HEK293T (cell line): ENCODE measurements around the gene ZNF639.

Source experiments
- CTCF ChIA-PET: fragments of 350-600 bp; formaldehyde crosslinking; extraction: SDS; loops from one replicate; lab custom pipeline; 2021; ENCODE audit warnings: antibody characterized with exemption, inconsistent platforms; lab: Yijun Ruan, JAX
- POLR2A ChIA-PET: fragments of 350-600 bp; formaldehyde crosslinking; extraction: SDS; loops from one replicate; lab custom pipeline; 2020; ENCODE audit warnings: antibody characterized with exemption, inconsistent platforms; lab: Yijun Ruan, JAX
- DNase-seq: peaks from one replicate; pipeline ENCODE4 v3.0.0; 2012; ENCODE audit warnings: mixed read lengths; ENCODE audit errors: extremely low spot score
- ARNT ChIP-seq: fragments of 450-650 bp; IDR thresholded peaks from 2 replicates; pipeline ENCODE4 v1.6.1; 2017; ENCODE audit warnings: mild to moderate bottlenecking
- BHLHE40 ChIP-seq: fragments of 450-650 bp; IDR thresholded peaks from 2 replicates; pipeline ENCODE4 v1.6.1; 2016; ENCODE audit warnings: mild to moderate bottlenecking, moderate library complexity, borderline replicate concordance
- CTBP1 ChIP-seq: fragments of 450-650 bp; IDR thresholded peaks from 2 replicates; pipeline ENCODE4 v1.6.1; 2016; ENCODE audit warnings: borderline replicate concordance
- ELF4 ChIP-seq: fragments of 450-650 bp; IDR thresholded peaks from 2 replicates; pipeline ENCODE4 v1.6.1; 2017; ENCODE audit warnings: antibody characterized with exemption
- FOXA1 ChIP-seq: fragments of 450-650 bp; IDR thresholded peaks from 2 replicates; pipeline ENCODE4 v1.6.1; 2016; ENCODE audit warnings: mild to moderate bottlenecking
- FOXK2 ChIP-seq: fragments of 450-650 bp; IDR thresholded peaks from 2 replicates; pipeline ENCODE4 v1.6.1; 2016; ENCODE audit warnings: mild to moderate bottlenecking
- FOXM1 ChIP-seq: fragments of 450-650 bp; IDR thresholded peaks from 2 replicates; pipeline ENCODE4 v1.6.1; 2017; ENCODE audit warnings: mild to moderate bottlenecking, borderline replicate concordance
- L3MBTL2 ChIP-seq: fragments of 450-650 bp; conservative IDR thresholded peaks from 2 replicates; pipeline ENCODE4 v1.6.1; 2016; ENCODE audit warnings: mild to moderate bottlenecking
- LEF1 ChIP-seq: fragments of 450-650 bp; IDR thresholded peaks from 2 replicates; pipeline ENCODE4 v1.6.1; 2017; ENCODE audit warnings: mild to moderate bottlenecking, borderline replicate concordance
- NFRKB ChIP-seq: fragments of 450-650 bp; IDR thresholded peaks from 2 replicates; pipeline ENCODE4 v1.6.1; 2016; ENCODE audit warnings: mild to moderate bottlenecking, moderate library complexity
- SP1 ChIP-seq: fragments of 450-650 bp; IDR thresholded peaks from 2 replicates; pipeline ENCODE4 v1.6.1; 2017
- SUZ12 ChIP-seq: fragments of 450-650 bp; IDR thresholded peaks from 2 replicates; pipeline ENCODE4 v1.6.1; 2016; ENCODE audit warnings: mild to moderate bottlenecking
- TARDBP ChIP-seq: fragments of 450-650 bp; IDR thresholded peaks from 2 replicates; pipeline ENCODE4 v1.6.1; 2016
- ZNF384 ChIP-seq: fragments of 450-650 bp; IDR thresholded peaks from 2 replicates; pipeline ENCODE4 v1.6.1; 2016
- TF ChIP-seq, protein P1 (sequence below): fragments of 450-650 bp; IDR thresholded peaks from 2 replicates; pipeline ENCODE4 v1.6.1; 2016

The ZNF639 gene

DNA sequence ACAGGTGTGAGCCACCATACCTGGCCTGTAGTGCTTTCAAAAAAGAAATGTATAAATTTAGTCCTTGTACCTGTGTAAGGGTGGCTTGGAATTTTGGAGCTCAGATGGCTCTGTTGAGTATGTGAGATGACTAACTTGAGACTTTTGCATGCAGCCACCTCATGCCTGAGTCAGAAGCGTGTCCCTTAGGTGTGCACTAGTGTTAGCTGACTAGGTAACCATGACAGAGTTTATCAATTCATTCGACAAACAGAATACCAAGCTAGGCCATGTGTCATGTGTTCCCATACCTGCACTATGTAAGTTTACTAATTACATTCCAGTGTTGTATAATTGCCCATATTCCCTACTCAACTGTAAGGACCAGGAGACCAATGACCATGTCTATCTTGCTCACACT is 4.0 kb upstream of the ZNF639 start:
- POLR2A ChIA-PET: no interaction called here
- no peak for DNase-seq
- CTCF ChIA-PET: no interaction called here
- no peak for TF ChIP-seq L3MBTL2
- no peak for TF ChIP-seq SP1
- TF ChIP-seq ARNT: no peak
- TF ChIP-seq ELF4: no peak
- no peak for TF ChIP-seq NFRKB
- no peak for TF ChIP-seq TARDBP
- TF ChIP-seq FOXM1: no peak

DNA sequence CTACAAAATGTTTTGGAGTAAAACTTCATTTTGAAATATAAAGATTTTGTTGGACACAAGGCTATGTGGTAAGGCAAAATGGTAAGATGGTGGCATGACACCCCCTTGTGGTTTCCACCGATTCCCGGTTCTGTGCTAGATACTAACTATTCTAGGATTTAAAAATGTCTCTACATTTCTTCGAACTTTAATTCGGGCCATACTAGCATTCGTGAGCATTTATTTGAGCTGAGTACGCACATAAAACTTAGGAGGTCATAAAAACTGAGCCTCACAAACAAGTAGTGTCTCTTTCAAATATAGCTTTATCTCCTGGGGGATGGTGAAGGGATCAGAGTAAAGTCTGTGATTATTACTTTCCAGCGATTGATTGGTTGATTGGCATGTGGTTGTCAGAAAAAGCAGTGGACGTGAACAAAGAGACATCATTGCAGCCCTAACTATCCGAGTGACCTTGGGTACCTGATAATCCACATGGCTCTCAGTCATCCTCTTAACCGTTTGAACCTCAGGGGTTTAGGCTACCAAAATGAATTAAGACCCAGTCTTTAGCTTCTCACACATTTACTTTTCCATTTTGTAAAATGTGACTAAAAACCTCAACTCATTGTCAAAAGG is 1.1 kb upstream of the ZNF639 start:
- TF ChIP-seq, protein P1, sequence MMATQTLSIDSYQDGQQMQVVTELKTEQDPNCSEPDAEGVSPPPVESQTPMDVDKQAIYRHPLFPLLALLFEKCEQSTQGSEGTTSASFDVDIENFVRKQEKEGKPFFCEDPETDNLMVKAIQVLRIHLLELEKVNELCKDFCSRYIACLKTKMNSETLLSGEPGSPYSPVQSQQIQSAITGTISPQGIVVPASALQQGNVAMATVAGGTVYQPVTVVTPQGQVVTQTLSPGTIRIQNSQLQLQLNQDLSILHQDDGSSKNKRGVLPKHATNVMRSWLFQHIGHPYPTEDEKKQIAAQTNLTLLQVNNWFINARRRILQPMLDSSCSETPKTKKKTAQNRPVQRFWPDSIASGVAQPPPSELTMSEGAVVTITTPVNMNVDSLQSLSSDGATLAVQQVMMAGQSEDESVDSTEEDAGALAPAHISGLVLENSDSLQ: peak; percentile 78
- TF ChIP-seq TARDBP (no peak), SP1 (no peak), FOXA1 (no peak), CTBP1 (no peak)
- ChIA-PET CTCF (interaction anchor here (0.6 to 1.3 kb wide), 7 partner anchors 10 to 329 kb away, joined by 3 to 5 read pairs (median 3); no protein-coding TSS in a partner anchor), POLR2A (interaction anchor here (1.2 kb wide), 1 partner anchor 15 kb away, joined by 3 read pairs; no protein-coding TSS in a partner anchor)
- DNase-seq: peak; percentile 11

DNA sequence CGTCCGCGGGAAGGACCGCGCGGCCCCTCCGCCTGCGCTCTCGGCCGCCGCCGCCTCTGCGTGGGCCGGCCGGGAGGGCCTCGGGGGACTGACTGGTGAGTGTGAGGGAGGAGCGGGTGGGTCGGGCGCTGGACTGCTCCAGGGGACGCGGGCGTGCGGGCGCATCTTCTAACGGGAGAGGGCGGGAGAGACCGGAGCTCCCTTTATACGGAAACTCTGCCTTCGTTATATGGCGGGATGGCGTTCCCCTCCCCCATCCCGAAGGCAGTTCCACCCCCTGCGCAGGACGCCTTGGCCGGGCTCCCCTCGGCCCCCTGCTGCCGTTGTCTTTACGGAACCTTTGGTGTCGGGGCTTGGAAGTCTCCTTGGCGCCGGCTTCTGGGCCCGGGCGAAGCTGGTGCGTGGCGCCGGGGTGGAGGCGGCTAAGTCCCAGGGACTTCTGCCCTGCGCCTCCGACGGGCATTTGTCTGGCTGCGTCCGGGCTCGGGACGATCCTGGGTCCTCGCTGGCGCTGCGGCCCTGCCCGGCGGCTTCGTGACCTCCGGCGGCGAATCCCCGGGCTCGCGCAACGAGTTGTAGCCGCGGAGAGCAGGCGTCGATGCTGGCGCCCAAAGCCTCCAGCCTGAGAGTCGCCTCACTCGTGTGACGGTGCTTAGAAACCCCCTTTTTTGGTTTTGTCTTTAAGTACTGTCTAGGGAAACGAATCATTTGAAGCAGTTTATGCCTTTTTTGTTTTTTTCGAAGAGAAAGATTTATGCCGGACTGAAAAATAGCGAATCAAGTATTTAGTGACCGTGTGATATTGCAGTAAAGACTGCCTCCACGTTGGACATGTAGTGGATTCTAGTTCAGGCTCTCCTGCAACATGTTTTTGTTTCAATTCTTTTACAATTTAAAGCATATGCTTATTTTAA is 623 bp downstream of the ZNF639 start:
- POLR2A ChIA-PET: interaction anchor here (0.7 to 0.9 kb wide), 2 partner anchors 128 to 239 kb away, joined by 3 read pairs; partner anchors contain the start of genes ACTL6A and GNB4
- TF ChIP-seq SUZ12 (no peak), CTBP1 (no peak), SP1 (no peak), ZNF384 (no peak), FOXK2 (no peak)
- TF ChIP-seq, protein P1: no peak
- CTCF ChIA-PET: interaction anchor here (0.6 kb wide), 1 partner anchor 23 kb away, joined by 3 read pairs; no protein-coding TSS in a partner anchor
- peak; percentile 45 for DNase-seq

DNA sequence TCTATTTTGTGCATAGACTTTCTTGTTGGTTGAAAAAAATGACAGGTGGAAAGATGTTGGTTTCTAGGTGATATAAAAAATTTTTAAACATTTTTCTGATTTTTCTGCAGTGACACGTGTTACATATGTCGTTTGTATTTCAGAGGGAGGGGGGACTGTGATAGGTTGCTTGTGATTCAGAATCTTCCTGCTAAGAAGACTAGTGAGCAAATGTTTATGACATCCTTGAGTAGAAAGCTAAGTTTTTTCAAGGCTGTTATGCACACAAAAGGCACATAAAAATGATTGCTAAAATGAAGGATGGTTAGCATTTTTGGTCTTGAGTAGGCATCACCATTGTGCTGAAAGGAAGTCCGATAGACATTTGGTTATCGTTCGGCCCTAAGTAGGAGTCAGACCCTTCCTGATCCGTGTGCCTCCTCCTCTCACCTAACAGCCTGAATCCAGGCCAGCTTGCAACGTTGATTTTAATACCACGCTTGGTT is 1.5 kb downstream of the ZNF639 start:
- no peak for DNase-seq
- peak; percentile 40; the same call in 1 of the 2 replicates for TF ChIP-seq L3MBTL2
- TF ChIP-seq FOXK2: no peak
- POLR2A ChIA-PET: interaction anchor here (0.6 to 0.9 kb wide), 4 partner anchors 26 to 238 kb away, joined by 3 to 4 read pairs (median 3); partner anchors contain the start of genes ACTL6A and GNB4
- CTCF ChIA-PET: no interaction called here

DNA sequence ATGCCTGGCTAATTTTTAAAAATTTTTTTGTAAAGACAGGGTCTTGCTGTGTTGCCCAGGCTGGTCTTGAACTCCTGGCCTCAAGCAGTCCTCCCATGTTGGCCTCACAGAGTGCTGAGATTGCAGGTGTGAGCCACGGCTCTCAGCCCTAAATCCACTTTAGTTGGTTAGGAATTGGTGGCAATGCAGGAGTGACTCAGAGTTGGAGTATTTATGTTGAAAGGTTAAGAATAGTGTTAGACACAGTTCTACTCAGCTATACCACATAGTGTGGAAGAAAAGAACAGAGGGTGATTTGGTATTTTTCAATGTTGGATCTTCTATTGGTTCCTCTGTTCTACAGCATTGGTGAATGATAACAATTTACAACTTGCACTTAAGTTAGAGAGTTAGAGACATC is 7.6 kb downstream of the ZNF639 start:
- TF ChIP-seq BHLHE40: no peak
- DNase-seq: no peak
- CTCF ChIA-PET: no interaction called here
- POLR2A ChIA-PET: no interaction called here

DNA sequence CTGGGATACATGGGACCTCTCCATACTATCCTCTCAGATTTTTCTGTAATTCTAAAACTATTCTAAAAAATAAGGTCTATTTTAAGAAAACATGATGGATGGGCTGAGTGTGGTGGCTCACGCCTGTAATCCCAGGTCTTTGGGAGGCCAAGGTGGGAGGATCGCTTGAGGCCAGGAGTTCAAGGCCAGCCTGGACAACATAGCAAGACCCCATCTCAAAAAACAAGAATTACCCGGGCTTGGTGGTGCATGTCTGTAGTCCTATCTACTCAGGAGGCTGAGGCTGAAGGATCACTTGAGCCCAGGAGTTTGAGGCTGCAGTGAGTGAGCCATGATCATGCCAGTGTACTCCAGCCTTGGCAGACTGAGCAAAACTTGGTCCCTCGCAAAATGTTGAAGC is 9.4 kb downstream of the ZNF639 start:
- TF ChIP-seq NFRKB (no peak), FOXA1 (no peak), FOXM1 (no peak), ARNT (no peak), LEF1 (no peak), FOXK2 (no peak)
- CTCF ChIA-PET: no interaction called here
- DNase-seq: no peak
- POLR2A ChIA-PET: no interaction called here

DNA sequence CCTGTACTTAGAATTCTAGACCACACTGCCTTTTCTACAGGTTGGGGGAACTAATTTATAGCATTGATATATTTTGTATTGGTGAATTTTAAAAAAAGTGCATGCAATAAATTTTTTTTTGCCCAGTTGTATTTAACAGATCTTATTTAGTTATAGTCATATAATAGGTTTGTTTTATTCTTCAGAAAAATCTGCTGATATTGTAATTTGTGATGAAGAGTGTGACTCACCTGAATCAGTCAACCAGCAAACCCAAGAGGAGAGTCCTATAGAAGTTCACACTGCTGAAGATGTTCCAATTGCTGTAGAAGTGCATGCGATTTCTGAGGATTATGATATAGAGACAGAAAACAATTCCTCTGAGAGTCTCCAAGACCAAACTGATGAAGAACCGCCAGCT is 10.3 kb downstream of the ZNF639 start:
- ChIA-PET POLR2A (no interaction called here), CTCF (no interaction called here)
- TF ChIP-seq FOXM1: no peak
- TF ChIP-seq SP1: no peak
- TF ChIP-seq FOXK2: no peak
- TF ChIP-seq BHLHE40: no peak

DNA sequence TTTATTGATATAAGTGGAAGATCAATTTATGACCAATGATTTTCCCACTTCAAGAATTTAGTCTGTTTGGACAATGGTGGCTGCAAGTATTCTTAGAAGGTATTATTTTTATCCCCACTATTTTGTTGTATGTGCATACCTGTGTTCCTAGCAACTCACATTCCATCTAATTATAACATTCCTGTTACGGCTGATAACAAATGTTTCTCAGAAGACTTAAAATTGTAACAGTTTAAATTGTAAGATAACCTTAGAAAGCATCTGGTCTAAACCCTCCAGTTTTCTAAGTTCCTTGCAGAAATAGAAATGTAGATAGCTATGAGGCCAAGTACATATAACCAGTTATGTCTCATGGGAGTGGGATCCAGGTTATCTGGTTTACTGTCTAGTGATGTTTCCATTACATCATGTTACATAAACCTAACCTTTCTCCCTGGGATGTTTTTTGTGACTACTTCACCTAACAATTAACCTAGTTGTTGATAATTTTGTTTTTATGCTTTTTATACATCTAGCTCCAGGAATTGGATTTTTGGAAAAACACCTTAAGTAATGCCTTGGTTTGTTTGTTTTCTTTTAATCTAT is 13.6 kb downstream of the ZNF639 start:
- DNase-seq: no peak
- TF ChIP-seq L3MBTL2: no peak
- no peak for TF ChIP-seq FOXM1
- TF ChIP-seq, protein P1: no peak
- no peak for TF ChIP-seq NFRKB
- TF ChIP-seq FOXK2: no peak
- ChIA-PET CTCF (no interaction called here), POLR2A (no interaction called here)

More for the DNA sequence above, 10.3 kb downstream of the ZNF639 start:
- no peak for DNase-seq
